ENCODE measurements around the gene ATP6V0D1. TPM values are rescaled to one million over a fixed set of nuclear protein-coding genes. Genes with fewer than 3 reads are reported as not detected.
A peak's percentile ranks its signal among the peaks of the same experiment; 100 is the strongest.

The ATP6V0D1 gene
- total and polyA plus RNA-seq, 3 experiments from 2014 or later: 49.3 to 107 (median 57.6) TPM

DNA sequence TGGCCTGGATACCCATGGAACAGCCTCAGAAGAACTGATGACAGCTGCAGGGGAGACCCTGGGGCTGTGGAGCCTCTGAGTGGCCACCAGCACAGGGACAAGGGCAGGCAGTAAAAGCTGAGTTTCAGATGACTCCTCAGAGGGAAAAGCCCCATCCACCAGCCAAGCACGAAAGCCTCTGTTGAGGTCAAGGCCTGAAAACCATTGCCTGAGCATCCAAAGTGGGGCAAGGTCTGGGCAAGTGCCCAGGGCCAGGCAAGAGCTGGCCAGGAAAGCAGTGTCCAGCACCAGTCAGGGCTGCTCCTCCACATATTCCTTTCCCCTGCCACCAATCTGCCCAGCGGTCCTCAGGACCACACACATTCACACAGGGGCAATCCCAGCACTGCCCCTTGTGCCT is 16.4 kb downstream of the ATP6V0D1 start:
- ChIA-PET POLR2A (no interaction called here), CTCF (interaction anchor here (1.7 to 1.8 kb wide), 2 partner anchors 16 to 56 kb away, joined by 4 to 6 read pairs; partner anchors contain the start of gene ATP6V0D1)
- no peak for DNase-seq
- Mint-ChIP-seq H3K36me3 (peaks cover 0 to 31% (median 0%) of the 10 kb centered on the region in 3 donors), H3K27me3 (peaks cover 0 to 2% of the 10 kb centered on the region in 2 donors), H3K4me1 (peaks cover 31 to 57% (median 37%) of the 10 kb centered on the region in 3 donors), H3K4me3 (no peak overlapping the region), H3K27ac (peak overlapping the region in 2 of 8 donors; percentile 3 to 29), H3K9me3 (no peaks in the 10 kb centered on the region)
- H3K27ac ChIP-seq (ENCODE audit: low read depth, low read length): no peak overlapping the region
- H3K9me3 ChIP-seq (ENCODE audit: low read length): no peaks in the 10 kb centered on the region
- H3K4me3 ChIP-seq (ENCODE audit: low read length): no peak overlapping the region
- no peaks in the 10 kb centered on the region for H3K36me3 ChIP-seq (ENCODE audit: insufficient read depth, low read length)
- peaks cover 18% of the 10 kb centered on the region for H3K4me1 ChIP-seq (ENCODE audit: insufficient read depth, low read length)
- H3K27me3 ChIP-seq (ENCODE audit: insufficient read depth, low read length, poor library complexity, severe bottlenecking): no peaks in the 10 kb centered on the region

DNA sequence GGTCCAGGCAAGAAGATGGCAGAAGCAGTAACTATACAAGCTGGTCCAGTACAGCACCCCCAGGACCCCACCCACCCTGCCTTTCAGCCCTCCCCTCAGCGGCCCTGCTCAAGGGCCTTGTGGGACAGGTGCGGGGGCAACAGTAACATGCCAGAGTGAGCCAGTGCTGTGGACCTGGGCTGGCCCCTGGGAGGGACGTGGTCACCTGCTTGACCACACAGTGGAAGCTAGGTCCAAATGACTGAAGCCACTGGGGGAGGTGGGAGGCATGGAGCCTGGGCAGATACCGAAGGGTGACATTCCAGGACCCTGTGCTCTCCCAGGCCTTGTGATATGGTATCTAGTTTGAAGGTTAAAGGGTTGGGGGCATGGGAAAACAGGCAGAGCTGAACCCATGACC is 17.3 kb downstream of the ATP6V0D1 start:
- H3K27me3 Mint-ChIP-seq: peaks cover 0 to 2% of the 10 kb centered on the region in 2 donors
- CTCF ChIA-PET: interaction anchor here (0.5 to 1.8 kb wide), 4 partner anchors 16 to 57 kb away, joined by 3 to 6 read pairs (median 4); partner anchors contain the start of gene ATP6V0D1
- H3K4me1 Mint-ChIP-seq: peaks cover 33 to 59% (median 39%) of the 10 kb centered on the region in 3 donors
- no peaks in the 10 kb centered on the region for H3K27me3 ChIP-seq (ENCODE audit: insufficient read depth, low read length, poor library complexity, severe bottlenecking)
- H3K4me3 Mint-ChIP-seq: no peak overlapping the region
- no peak overlapping the region for H3K27ac ChIP-seq (ENCODE audit: low read depth, low read length)
- peaks cover 0 to 33% (median 0%) of the 10 kb centered on the region in 3 donors for H3K36me3 Mint-ChIP-seq
- POLR2A ChIA-PET: no interaction called here
- no peak for DNase-seq
- no peaks in the 10 kb centered on the region for H3K36me3 ChIP-seq (ENCODE audit: insufficient read depth, low read length)
- H3K9me3 Mint-ChIP-seq: no peaks in the 10 kb centered on the region
- peaks cover 18% of the 10 kb centered on the region for H3K4me1 ChIP-seq (ENCODE audit: insufficient read depth, low read length)
- H3K27ac Mint-ChIP-seq: peak overlapping the region in 1 of 8 donors; percentile 19
- H3K9me3 ChIP-seq (ENCODE audit: low read length): no peaks in the 10 kb centered on the region
- H3K4me3 ChIP-seq (ENCODE audit: low read length): no peak overlapping the region

DNA sequence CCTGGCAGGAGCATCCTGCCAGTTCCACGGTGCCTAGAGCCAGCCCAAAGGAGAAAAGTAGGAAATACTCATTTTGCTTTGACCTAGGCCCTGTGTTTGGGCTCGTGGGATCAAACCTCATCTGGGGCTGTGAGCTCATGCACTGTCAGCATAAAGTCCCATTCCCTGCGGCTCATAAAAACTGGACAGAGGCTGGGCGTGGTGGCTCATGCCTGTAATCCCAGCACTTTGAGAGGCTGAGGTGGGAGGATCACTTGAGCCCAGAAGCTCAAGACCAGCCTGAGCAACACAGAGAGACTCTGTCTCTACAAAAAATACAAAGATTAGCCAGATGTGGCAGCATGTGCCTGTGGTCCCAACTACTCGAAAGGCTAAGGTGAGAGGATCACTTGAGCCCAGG is 17.9 kb downstream of the ATP6V0D1 start:
- Histone ChIP-seq H3K4me3 (ENCODE audit: low read length) (no peak overlapping the region), H3K4me1 (ENCODE audit: insufficient read depth, low read length) (peaks cover 18% of the 10 kb centered on the region), H3K27me3 (ENCODE audit: insufficient read depth, low read length, poor library complexity, severe bottlenecking) (no peaks in the 10 kb centered on the region), H3K36me3 (ENCODE audit: insufficient read depth, low read length) (no peaks in the 10 kb centered on the region), H3K9me3 (ENCODE audit: low read length) (no peaks in the 10 kb centered on the region), H3K27ac (ENCODE audit: low read depth, low read length) (no peak overlapping the region)
- H3K36me3 Mint-ChIP-seq: peaks cover 0 to 33% (median 0%) of the 10 kb centered on the region in 3 donors
- no peak overlapping the region for H3K27ac Mint-ChIP-seq
- H3K4me1 Mint-ChIP-seq: peaks cover 32 to 55% (median 35%) of the 10 kb centered on the region in 3 donors
- peaks cover 0 to 2% of the 10 kb centered on the region in 2 donors for H3K27me3 Mint-ChIP-seq
- H3K9me3 Mint-ChIP-seq: no peaks in the 10 kb centered on the region
- no peak overlapping the region for H3K4me3 Mint-ChIP-seq
- no peak for DNase-seq
- CTCF ChIA-PET: interaction anchor here (1.7 to 1.8 kb wide), 2 partner anchors 17 to 58 kb away, joined by 4 to 6 read pairs; partner anchors contain the start of gene ATP6V0D1
- POLR2A ChIA-PET: no interaction called here

DNA sequence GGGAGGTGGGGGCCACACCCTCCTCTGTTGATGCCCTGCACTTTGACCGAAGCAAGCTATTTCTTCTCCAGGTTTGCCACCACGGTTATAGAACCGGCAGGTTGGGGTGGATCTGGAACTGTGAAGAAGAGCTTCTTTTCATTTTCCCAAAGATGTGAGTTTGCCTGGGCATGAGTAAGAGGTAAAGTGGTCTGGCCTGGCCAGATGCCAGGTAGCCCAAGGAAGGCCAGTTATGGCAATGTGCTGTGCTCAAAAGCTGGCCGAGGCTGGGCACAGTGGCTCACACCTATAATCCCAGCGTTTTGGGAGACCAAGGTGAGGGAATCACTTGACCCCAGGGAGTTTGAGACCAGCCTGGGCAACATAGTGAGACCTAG is 18.7 kb downstream of the ATP6V0D1 start:
- no peaks in the 10 kb centered on the region for H3K36me3 ChIP-seq (ENCODE audit: insufficient read depth, low read length)
- H3K27me3 Mint-ChIP-seq: peaks cover 0 to 2% of the 10 kb centered on the region in 2 donors

DNA sequence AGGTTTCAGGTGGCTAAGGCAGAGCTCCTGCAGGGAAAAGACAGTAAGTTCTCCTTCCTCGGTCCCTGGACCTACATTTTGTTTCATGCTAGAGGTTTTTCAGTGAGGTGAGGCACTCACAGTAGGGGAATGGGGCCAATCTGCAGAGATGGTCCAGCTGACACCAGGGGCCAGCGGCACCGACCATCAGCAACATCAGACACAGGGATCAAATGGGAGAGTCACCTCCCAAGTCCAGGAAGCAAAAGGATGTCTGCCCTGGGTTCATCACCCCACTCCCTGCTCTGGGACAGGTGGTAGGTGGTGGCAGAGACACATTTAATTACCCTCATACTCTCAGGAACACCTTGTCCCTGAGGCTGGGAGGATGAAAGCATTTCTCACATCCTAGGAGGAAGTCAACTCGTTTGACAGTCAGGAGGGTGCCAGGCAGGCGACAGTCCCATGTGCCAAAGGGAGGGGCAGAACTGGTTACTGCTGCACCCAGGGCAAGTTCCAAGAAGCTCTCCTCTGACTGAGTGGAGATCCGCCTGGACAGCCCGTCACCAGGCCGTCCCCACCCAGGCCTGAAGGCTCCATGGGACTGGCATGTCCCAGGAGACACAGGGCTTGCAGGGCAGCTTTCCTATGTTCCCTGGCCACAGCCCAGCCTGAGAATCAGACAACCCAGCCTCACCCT is 19.2 kb downstream of the ATP6V0D1 start:
- H3K36me3 ChIP-seq (ENCODE audit: insufficient read depth, low read length): no peaks in the 10 kb centered on the region
- ChIA-PET POLR2A (no interaction called here), CTCF (interaction anchor here (1.4 kb wide), 1 partner anchor 15 kb away, joined by 3 read pairs; no protein-coding TSS in a partner anchor)
- Mint-ChIP-seq H3K36me3 (peaks cover 0 to 35% (median 0%) of the 10 kb centered on the region in 3 donors), H3K4me3 (no peak overlapping the region), H3K9me3 (no peaks in the 10 kb centered on the region), H3K4me1 (peaks cover 27 to 49% (median 28%) of the 10 kb centered on the region in 3 donors), H3K27ac (no peak overlapping the region), H3K27me3 (peaks cover 0 to 2% of the 10 kb centered on the region in 2 donors)
- H3K9me3 ChIP-seq (ENCODE audit: low read length): no peaks in the 10 kb centered on the region
- no peak for DNase-seq
- no peak overlapping the region for H3K27ac ChIP-seq (ENCODE audit: low read depth, low read length)
- H3K27me3 ChIP-seq (ENCODE audit: insufficient read depth, low read length, poor library complexity, severe bottlenecking): no peaks in the 10 kb centered on the region
- no peak overlapping the region for H3K4me3 ChIP-seq (ENCODE audit: low read length)
- peaks cover 18% of the 10 kb centered on the region for H3K4me1 ChIP-seq (ENCODE audit: insufficient read depth, low read length)

More for the DNA sequence above, 18.7 kb downstream of the ATP6V0D1 start:
- no peak overlapping the region for H3K27ac Mint-ChIP-seq
- Histone ChIP-seq H3K4me1 (ENCODE audit: insufficient read depth, low read length) (peaks cover 18% of the 10 kb centered on the region), H3K27ac (ENCODE audit: low read depth, low read length) (no peak overlapping the region), H3K4me3 (ENCODE audit: low read length) (no peak overlapping the region), H3K27me3 (ENCODE audit: insufficient read depth, low read length, poor library complexity, severe bottlenecking) (no peaks in the 10 kb centered on the region), H3K9me3 (ENCODE audit: low read length) (no peaks in the 10 kb centered on the region)
- H3K4me3 Mint-ChIP-seq: no peak overlapping the region
- H3K4me1 Mint-ChIP-seq: peaks cover 25 to 48% (median 27%) of the 10 kb centered on the region in 3 donors
- POLR2A ChIA-PET: no interaction called here
- CTCF ChIA-PET: no interaction called here
- no peaks in the 10 kb centered on the region for H3K9me3 Mint-ChIP-seq
- no peak for DNase-seq
- peaks cover 0 to 33% (median 0%) of the 10 kb centered on the region in 3 donors for H3K36me3 Mint-ChIP-seq

DNA sequence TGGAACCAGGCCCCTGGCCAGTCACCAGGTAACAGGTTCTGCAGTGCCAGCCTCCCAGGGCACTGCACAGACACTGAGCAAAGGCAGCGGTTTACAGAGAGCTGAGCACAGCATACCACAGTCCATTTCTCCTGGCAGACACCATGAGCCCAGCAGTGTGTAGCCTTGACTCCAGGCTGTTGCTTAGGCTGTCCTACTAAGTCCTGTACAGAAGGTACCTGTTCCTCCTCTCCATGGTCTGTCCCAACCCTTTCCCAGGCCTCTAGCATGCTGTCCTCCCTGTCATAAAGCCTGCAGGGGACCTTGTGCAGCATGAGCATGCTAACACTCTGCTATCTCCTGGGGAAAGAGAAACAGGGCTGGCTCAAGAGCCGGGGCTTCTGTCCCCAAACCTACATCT is 20.0 kb downstream of the ATP6V0D1 start:
- no peak overlapping the region for H3K4me3 Mint-ChIP-seq
- peaks cover 0 to 2% of the 10 kb centered on the region in 2 donors for H3K27me3 Mint-ChIP-seq
- Histone ChIP-seq H3K27me3 (ENCODE audit: insufficient read depth, low read length, poor library complexity, severe bottlenecking) (no peaks in the 10 kb centered on the region), H3K36me3 (ENCODE audit: insufficient read depth, low read length) (no peaks in the 10 kb centered on the region), H3K4me1 (ENCODE audit: insufficient read depth, low read length) (peaks cover 18% of the 10 kb centered on the region), H3K9me3 (ENCODE audit: low read length) (no peaks in the 10 kb centered on the region), H3K27ac (ENCODE audit: low read depth, low read length) (no peak overlapping the region), H3K4me3 (ENCODE audit: low read length) (no peak overlapping the region)
- H3K4me1 Mint-ChIP-seq: peaks cover 27 to 52% (median 30%) of the 10 kb centered on the region in 3 donors
- ChIA-PET POLR2A (no interaction called here), CTCF (interaction anchor here (1.4 kb wide), 1 partner anchor 14 kb away, joined by 3 read pairs; no protein-coding TSS in a partner anchor)
- no peaks in the 10 kb centered on the region for H3K9me3 Mint-ChIP-seq
- DNase-seq: no peak
- H3K36me3 Mint-ChIP-seq: peaks cover 0 to 38% (median 0%) of the 10 kb centered on the region in 3 donors
- no peak overlapping the region for H3K27ac Mint-ChIP-seq

DNA sequence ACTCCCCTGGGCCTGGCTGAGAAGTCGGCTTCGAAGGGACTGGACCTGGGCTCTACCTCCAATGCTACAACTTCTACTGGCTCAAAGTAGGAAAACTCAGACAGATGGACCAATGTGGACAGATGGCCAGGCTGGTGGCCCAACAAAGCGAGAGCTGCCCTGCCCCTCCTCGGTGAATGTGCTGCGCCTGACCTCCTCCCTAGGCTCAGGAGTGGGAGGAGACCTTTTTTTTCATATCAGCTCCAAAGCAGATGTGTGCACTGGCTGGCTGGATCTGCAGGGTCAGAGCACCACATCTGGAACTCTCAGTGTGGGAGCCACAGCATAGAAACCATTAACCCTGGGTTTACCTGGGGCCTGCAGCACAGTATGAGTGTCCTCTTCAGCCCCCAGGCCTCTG is 20.8 kb downstream of the ATP6V0D1 start:
- Mint-ChIP-seq H3K9me3 (no peaks in the 10 kb centered on the region), H3K27ac (peak overlapping the region in 1 of 8 donors; percentile 83), H3K4me3 (no peak overlapping the region), H3K27me3 (peaks cover 0 to 2% of the 10 kb centered on the region in 2 donors), H3K4me1 (peaks cover 24 to 49% (median 25%) of the 10 kb centered on the region in 3 donors), H3K36me3 (peaks cover 0 to 43% (median 0%) of the 10 kb centered on the region in 3 donors)
- H3K9me3 ChIP-seq (ENCODE audit: low read length): no peaks in the 10 kb centered on the region
- no peak overlapping the region for H3K27ac ChIP-seq (ENCODE audit: low read depth, low read length)
- no peak for DNase-seq
- no peaks in the 10 kb centered on the region for H3K27me3 ChIP-seq (ENCODE audit: insufficient read depth, low read length, poor library complexity, severe bottlenecking)
- H3K4me1 ChIP-seq (ENCODE audit: insufficient read depth, low read length): peaks cover 10% of the 10 kb centered on the region
- ChIA-PET CTCF (no interaction called here), POLR2A (no interaction called here)
- H3K4me3 ChIP-seq (ENCODE audit: low read length): no peak overlapping the region
- H3K36me3 ChIP-seq (ENCODE audit: insufficient read depth, low read length): no peaks in the 10 kb centered on the region

DNA sequence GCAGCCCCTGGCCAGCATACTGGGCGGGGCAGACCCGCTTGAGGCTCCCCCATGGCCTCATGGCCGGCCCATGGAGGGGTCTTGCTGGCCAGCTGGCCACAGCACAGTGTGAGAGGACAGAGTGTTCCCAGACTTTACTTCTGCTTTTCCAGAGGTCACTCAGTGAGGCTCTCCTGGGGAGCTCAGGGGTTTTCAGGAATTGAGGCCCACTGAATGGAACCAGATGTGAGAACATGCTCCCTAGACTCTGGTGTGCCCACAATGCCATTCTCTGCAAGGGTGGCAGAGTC is 21.2 kb downstream of the ATP6V0D1 start:
- Mint-ChIP-seq H3K27me3 (peaks cover 0 to 2% of the 10 kb centered on the region in 2 donors), H3K27ac (no peak overlapping the region), H3K36me3 (peaks cover 0 to 43% (median 0%) of the 10 kb centered on the region in 3 donors), H3K4me1 (peaks cover 24 to 49% (median 24%) of the 10 kb centered on the region in 3 donors), H3K9me3 (no peaks in the 10 kb centered on the region), H3K4me3 (no peak overlapping the region)
- DNase-seq: no peak
- Histone ChIP-seq H3K36me3 (ENCODE audit: insufficient read depth, low read length) (no peaks in the 10 kb centered on the region), H3K27me3 (ENCODE audit: insufficient read depth, low read length, poor library complexity, severe bottlenecking) (no peaks in the 10 kb centered on the region), H3K9me3 (ENCODE audit: low read length) (no peaks in the 10 kb centered on the region), H3K27ac (ENCODE audit: low read depth, low read length) (peak overlapping the region; percentile 43), H3K4me3 (ENCODE audit: low read length) (no peak overlapping the region), H3K4me1 (ENCODE audit: insufficient read depth, low read length) (peaks cover 10% of the 10 kb centered on the region)
- CTCF ChIA-PET: no interaction called here
- POLR2A ChIA-PET: no interaction called here
